Measurements from ENCODE around the gene DYRK1A.

- TF ChIP-seq ESRRA (IDR thresholded peaks at IDR 0.05; ENCODE audit: low read length) (no peak), HDAC6 (IDR thresholded peaks at IDR 0.05; ENCODE audit: unreplicated experiment) (no peak), BCLAF1 (IDR thresholded peaks at IDR 0.05) (no peak), CTCF (IDR thresholded peaks at IDR 0.05 in 2 of 3, conservative IDR thresholded peaks at IDR 0.05 in 1 of 3; ENCODE audit: control insufficient read depth in 2 of 3, extremely low read depth in 1 of 3, insufficient read depth in 1 of 3, low read depth in 3 of 3, low read length in 3 of 3) (no peak), ZSCAN29 (IDR thresholded peaks at IDR 0.05) (no peak), CEBPB (IDR thresholded peaks at IDR 0.05; ENCODE audit: borderline replicate concordance in 1 of 2, low read depth in 2 of 2, low read length in 2 of 2) (no peak), USF1 (IDR thresholded peaks at IDR 0.05; ENCODE audit: borderline replicate concordance, extremely low read length, insufficient read depth, low read depth, low read length) (no peak), MTA2 (IDR thresholded peaks at IDR 0.05; ENCODE audit: low read depth) (no peak), EGR1 (IDR thresholded peaks at IDR 0.05; ENCODE audit: borderline replicate concordance in 1 of 2, low read depth in 2 of 2, low read length in 2 of 2) (no peak), STAT1 (conservative IDR thresholded peaks at IDR 0.05) (no peak), SRF (IDR thresholded peaks at IDR 0.05; ENCODE audit: low read depth in 2 of 2, low read length in 2 of 2) (no peak), CREM (IDR thresholded peaks at IDR 0.05; ENCODE audit: low read depth) (no peak), SUZ12 (IDR thresholded peaks at IDR 0.05; ENCODE audit: unreplicated experiment) (no peak), CREB1 (IDR thresholded peaks at IDR 0.05; ENCODE audit: low read depth) (no peak)
These were observed 5.7 kb downstream of the DYRK1A start for GRCh38 chr21:37372127-37372731.

All from GM12878 (cell line).